Stomach (tissue), 9 donors: ENCODE data around the gene CHST1. TPM values are rescaled to one million over a fixed set of nuclear protein-coding genes. Genes with fewer than 3 reads are reported as not detected.
A peak's percentile ranks its signal among the peaks of the same experiment; 100 is the strongest.

Source experiments
- DNase-seq, 2 donors: peaks; one replicate each; pipeline versions ENCODE4 v3.0.0 to v3.0.0-alpha.2; 2013 to 2019
- H3K27ac ChIP-seq, 5 donors: fragments of 200-600 bp in 4 of 5; sonication (generic) in 4 of 5; one replicate each; pipeline ENCODE4 v1.5.1; 2013 to 2019; ENCODE audit warnings: mild to moderate bottlenecking in 1 of 5, moderate library complexity in 1 of 5
- H3K27me3 ChIP-seq, 3 donors: fragments of 200-600 bp; sonication (generic); one replicate each; pipeline ENCODE4 v1.5.1; 2017 to 2019; ENCODE audit warnings: mixed run types in 1 of 3
- H3K36me3 ChIP-seq, 4 donors: fragments of 200-600 bp; sonication (generic); 1 replicate in 3 of 4; 2 replicates in 1 of 4; pipeline ENCODE4 v1.5.1; 2016 to 2019
- H3K4me1 ChIP-seq, 4 donors: fragments of 200-600 bp; sonication (generic); one replicate each; pipeline ENCODE4 v1.5.1; 2016 to 2019
- H3K4me3 ChIP-seq, 4 donors: fragments of 200-600 bp; sonication (generic) in 3 of 4; one replicate each; pipeline ENCODE4 v1.5.1; 2016 to 2019; ENCODE audit warnings: mild to moderate bottlenecking in 1 of 4
- H3K9me3 ChIP-seq, 4 donors: fragments of 200-600 bp; sonication (generic); one replicate each; pipeline ENCODE4 v1.5.1; 2016 to 2019
- CTCF ChIP-seq, 7 experiments: fragments of 450-650 bp in 4 of 7; fragments of 200-600 bp in 3 of 7; sonication (generic) in 3 of 7; IDR thresholded peaks; one replicate each; pipeline ENCODE4 v1.5.1; 2016 to 2019; ENCODE audit warnings: antibody characterized with exemption in 7 of 7, control low read depth in 2 of 7, mild to moderate bottlenecking in 1 of 7
- EP300 ChIP-seq: sonication (generic); formaldehyde crosslinking; IDR thresholded peaks from one replicate; pipeline ENCODE4 v1.6.1; 2017; ENCODE audit warnings: antibody characterized with exemption
- POLR2A ChIP-seq, 4 donors: fragments of 450-650 bp; IDR thresholded peaks; one replicate each; pipeline ENCODE4 v1.6.1; 2016; ENCODE audit warnings: antibody characterized with exemption in 4 of 4, control low read depth in 2 of 4, mild to moderate bottlenecking in 1 of 4, moderate library complexity in 1 of 4
- POLR2AphosphoS5 ChIP-seq, 3 donors: sonication (generic); formaldehyde crosslinking; IDR thresholded peaks; one replicate each; pipeline ENCODE4 v1.6.1; 2016; ENCODE audit warnings: antibody characterized with exemption in 3 of 3
- WGBS, 5 donors: extraction: QIAGEN DNeasy Blood & Tissue Kit in 3 of 5; methylation state at CpG; one replicate each; pipeline versions ENCODE4 v1.1.5 to v1.1.7; 2013 to 2018; 5-methylcytosine and 5-hydroxymethylcytosine counted together
- intact Hi-C: fragments of 100-400 bp; cut with DNase I; formaldehyde crosslinking; loops from one replicate; pipeline ENCODE4 v1.15.1; 2023; ENCODE audit warnings: low total_unique reads
- polyA plus RNA-seq, 3 donors: library from polyadenylated mRNA; stranded (reverse); fragments of 200-250 nt; gene quantifications; one replicate each; pipeline ENCODE4 v1.2.3, GENCODE V29; 2013
- total RNA-seq, 5 donors: library from RNA; depleted of rRNA; stranded (reverse); fragments of >200 nt; gene quantifications; one replicate each; pipeline versions ENCODE4 v1.1.0 to v1.2.3, GENCODE V29; 2014 to 2016
- donor health status: healthy with polysubstance abuse.
- donor health status: Bipolar disorder and iron deficiency.
- donor health status: healthy.

The CHST1 gene
- total and polyA plus RNA-seq, 8 donors, result 0.37 to 4.9 (median 1.7) TPM; not detected in 2

GRCh38 chr11:45655831-45656230 lies 9.6 kb downstream of the CHST1 start:
- WGBS, 5 donors, result 85 to 92% (median 88%) methylated on average over 2 to 6 of the region's 6 CpGs
- intact Hi-C loops, result loop anchor here (10.0 kb wide), 1 partner anchor 281 kb away; no protein-coding TSS in a partner anchor
- DNase-seq, result no peak

DNA sequence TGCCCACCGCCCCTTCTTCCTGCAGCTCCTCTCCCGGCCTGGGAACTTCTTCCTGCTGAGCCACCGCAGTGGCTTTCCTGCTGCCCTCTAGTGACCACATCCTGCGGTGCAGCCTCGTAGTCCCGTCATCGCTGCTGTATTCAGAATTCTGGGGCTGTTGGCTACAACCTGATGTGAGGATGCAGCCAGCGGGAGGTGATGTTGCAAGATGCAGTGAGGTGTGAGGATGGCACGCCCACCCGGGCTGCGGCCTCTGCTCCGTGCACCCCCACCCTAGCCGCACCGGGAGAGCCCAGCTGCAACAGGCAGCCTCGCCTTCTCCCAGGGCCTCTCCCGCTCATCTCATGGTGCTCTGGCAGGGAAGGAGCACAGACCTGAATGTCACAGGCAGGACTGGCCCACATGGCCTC lies 10.1 kb downstream of the CHST1 start:
- 7 to 12% (median 11%) methylated on average over 15 to 16 of the region's 16 CpGs for WGBS, 5 donors
- Histone ChIP-seq H3K9me3 (no peaks in the 10 kb centered on the region), H3K27me3 (peaks cover 0 to 69% (median 40%) of the 10 kb centered on the region in 3 donors), H3K4me1 (peaks cover 0 to 28% (median 12%) of the 10 kb centered on the region in 4 donors), H3K27ac (no peak overlapping the region), H3K4me3 (no peak overlapping the region), H3K36me3 (peaks cover 0 to 4% (median 0%) of the 10 kb centered on the region in 4 donors)
- intact Hi-C loops, result loop anchor here (10.0 kb wide), 1 partner anchor 281 kb away; no protein-coding TSS in a partner anchor
- no peak for TF ChIP-seq EP300
- TF ChIP-seq CTCF (IDR thresholded peaks at IDR 0.05), result peak in 5 of 7 experiments; percentile 70 to 87 (median 83)
- peak; percentile 72 to 93 for DNase-seq

More at GRCh38 chr11:45655831-45656230, 9.6 kb downstream of the CHST1 start:
- no peaks in the 10 kb centered on the region for H3K36me3 ChIP-seq
- H3K4me3 ChIP-seq, result no peak overlapping the region
- TF ChIP-seq CTCF (IDR thresholded peaks at IDR 0.05), result no peak
- TF ChIP-seq POLR2A (IDR thresholded peaks at IDR 0.05), result no peak
- no peak for TF ChIP-seq EP300
- TF ChIP-seq POLR2AphosphoS5 (IDR thresholded peaks at IDR 0.05), result no peak
- no peaks in the 10 kb centered on the region for H3K9me3 ChIP-seq
- H3K27ac ChIP-seq, result no peak overlapping the region
- peaks cover 0 to 29% (median 14%) of the 10 kb centered on the region in 4 donors for H3K4me1 ChIP-seq
- peaks cover 0 to 69% (median 40%) of the 10 kb centered on the region in 3 donors for H3K27me3 ChIP-seq

DNA sequence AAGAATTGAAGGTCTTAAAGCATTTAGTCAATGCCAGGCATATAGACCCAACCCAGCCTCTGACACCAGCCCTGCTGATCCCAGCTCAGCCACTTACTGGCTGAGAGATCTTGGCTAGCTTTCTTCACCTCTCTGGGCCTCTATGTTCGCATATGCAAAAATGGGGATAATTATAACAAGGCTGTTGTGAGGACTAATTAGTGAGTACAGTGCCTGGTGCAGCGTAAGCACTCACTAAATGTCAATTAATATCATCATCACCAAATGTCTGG lies 10.5 kb downstream of the CHST1 start:
- WGBS, 5 donors, result 47 to 63% (median 54%) methylated on average over 2 of the region's 2 CpGs
- intact Hi-C loops, result loop anchor here (10.0 kb wide), 1 partner anchor 280 kb away; no protein-coding TSS in a partner anchor

DNA sequence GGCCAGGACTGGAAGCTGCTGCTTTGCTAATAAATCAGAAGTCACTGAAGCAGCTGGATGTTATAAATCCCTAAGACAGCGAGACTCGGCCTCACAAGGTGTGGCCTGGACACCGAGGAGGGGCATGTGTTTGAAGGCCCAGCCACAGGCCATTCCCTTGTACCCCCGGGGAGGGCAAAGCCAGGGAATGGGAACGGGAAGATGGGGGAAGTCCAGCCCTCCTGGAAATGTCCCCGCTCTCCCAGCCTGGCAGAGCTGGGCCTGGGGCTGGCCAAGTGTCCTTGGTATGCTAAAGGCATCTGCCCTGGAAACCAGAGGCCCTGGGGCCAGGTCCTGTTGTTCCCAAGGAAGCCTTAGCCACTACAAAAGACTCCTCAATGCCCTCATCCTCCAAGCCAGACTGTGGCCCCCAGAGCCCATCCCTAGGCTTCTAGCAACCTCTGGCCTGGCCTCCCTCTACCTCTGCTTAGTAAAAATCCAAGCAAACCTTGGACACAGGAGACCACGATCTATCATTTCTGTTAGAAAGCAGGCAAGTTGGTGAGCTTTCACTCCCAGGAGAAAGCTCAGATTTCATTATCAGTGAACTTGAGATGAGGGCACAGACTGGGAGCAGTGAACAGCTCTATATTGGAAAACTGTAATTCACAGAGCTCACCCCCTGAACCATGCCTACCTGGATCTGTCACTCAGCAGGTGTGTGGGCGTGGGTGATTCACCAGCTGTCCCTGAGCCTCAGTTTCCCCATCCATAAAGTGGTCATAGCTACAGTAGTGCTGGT lies 11.0 kb downstream of the CHST1 start:
- Histone ChIP-seq H3K27ac (no peak overlapping the region), H3K4me1 (peaks cover 0 to 24% (median 12%) of the 10 kb centered on the region in 4 donors), H3K9me3 (no peaks in the 10 kb centered on the region), H3K36me3 (peaks cover 0 to 8% (median 0%) of the 10 kb centered on the region in 4 donors), H3K27me3 (peaks cover 0 to 69% (median 40%) of the 10 kb centered on the region in 3 donors), H3K4me3 (no peak overlapping the region)
- 50 to 66% (median 57%) methylated on average over 8 of the region's 8 CpGs for WGBS, 5 donors
- TF ChIP-seq POLR2AphosphoS5 (IDR thresholded peaks at IDR 0.05), result no peak
- TF ChIP-seq EP300, result no peak
- no peak for TF ChIP-seq POLR2A (IDR thresholded peaks at IDR 0.05)
- no peak for TF ChIP-seq CTCF (IDR thresholded peaks at IDR 0.05)
- intact Hi-C loops, result loop anchor here (10.0 kb wide), 1 partner anchor 280 kb away; no protein-coding TSS in a partner anchor
- DNase-seq, result no peak

More for the DNA sequence above, 10.5 kb downstream of the CHST1 start:
- H3K27ac ChIP-seq, result no peak overlapping the region
- DNase-seq, result no peak
- TF ChIP-seq CTCF (IDR thresholded peaks at IDR 0.05), result no peak
- no peak for TF ChIP-seq EP300
- TF ChIP-seq POLR2A (IDR thresholded peaks at IDR 0.05), result no peak
- H3K9me3 ChIP-seq, result no peaks in the 10 kb centered on the region
- H3K4me3 ChIP-seq, result no peak overlapping the region
- H3K36me3 ChIP-seq, result peaks cover 0 to 8% (median 0%) of the 10 kb centered on the region in 4 donors
- H3K27me3 ChIP-seq, result peaks cover 0 to 69% (median 41%) of the 10 kb centered on the region in 3 donors
- H3K4me1 ChIP-seq, result peaks cover 0 to 28% (median 12%) of the 10 kb centered on the region in 4 donors
